Tongue (tissue), 2 donors: Measurements from ENCODE around the gene FGGY. TPM values are rescaled to one million over a fixed set of nuclear protein-coding genes. Genes with fewer than 3 reads are reported as not detected.
"Not testable (repeated sequence)": the region's sequence is repeated elsewhere in the genome, so short reads cannot be mapped to it uniquely, and the experiment has no call there.

Experiments used
- DNase-seq: peaks from one replicate; pipeline ENCODE4 v3.0.0-alpha.2; 2015
- total RNA-seq: library from RNA; depleted of rRNA; stranded (reverse); fragments of >200 nt; gene quantifications from one replicate; pipeline ENCODE4 v1.2.3, GENCODE V29; 2014

Gene FGGY
- total RNA-seq, 1 donor from 2014 or later: 80.4 TPM

DNA sequence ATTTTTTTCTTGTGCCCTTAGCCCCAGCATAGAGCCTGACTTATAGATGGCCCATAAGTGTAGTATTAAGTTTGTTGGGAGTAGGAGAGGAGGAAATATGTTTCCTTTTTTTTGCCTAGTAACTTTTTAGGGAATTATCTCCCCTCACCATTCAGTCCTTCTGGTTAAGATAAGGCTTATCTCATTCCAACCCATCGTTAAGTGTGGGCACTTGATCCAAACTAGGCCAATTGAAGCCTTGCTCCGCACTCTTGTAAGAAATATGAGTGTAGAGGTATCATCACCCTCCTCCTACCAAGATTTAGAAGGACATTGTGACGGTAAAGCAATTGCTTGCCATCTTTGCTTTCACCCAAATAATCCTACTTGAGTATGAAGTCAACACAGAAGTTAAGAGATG is 8.8 kb upstream of the FGGY start:
- no peak for DNase-seq

DNA sequence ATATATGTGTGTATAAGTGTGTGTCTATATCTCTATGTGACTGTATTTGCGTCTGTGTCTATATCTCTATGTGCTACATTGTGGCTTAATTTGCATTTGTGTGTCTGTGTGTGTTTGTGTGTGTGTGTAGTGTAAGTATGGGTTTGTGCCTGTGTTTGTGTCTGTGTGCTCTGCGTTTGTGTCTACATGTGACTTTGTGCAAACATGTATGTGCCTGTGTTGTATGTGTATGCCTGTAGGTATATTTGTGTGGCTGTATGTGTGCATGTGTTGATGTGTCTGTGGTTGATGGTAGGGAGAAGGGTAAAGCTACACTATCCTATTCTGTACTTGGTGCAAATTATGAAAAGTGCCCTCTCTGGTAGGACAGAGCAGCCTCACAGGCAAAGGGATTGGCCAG is 7.3 kb upstream of the FGGY start:
- no peak for DNase-seq

DNA sequence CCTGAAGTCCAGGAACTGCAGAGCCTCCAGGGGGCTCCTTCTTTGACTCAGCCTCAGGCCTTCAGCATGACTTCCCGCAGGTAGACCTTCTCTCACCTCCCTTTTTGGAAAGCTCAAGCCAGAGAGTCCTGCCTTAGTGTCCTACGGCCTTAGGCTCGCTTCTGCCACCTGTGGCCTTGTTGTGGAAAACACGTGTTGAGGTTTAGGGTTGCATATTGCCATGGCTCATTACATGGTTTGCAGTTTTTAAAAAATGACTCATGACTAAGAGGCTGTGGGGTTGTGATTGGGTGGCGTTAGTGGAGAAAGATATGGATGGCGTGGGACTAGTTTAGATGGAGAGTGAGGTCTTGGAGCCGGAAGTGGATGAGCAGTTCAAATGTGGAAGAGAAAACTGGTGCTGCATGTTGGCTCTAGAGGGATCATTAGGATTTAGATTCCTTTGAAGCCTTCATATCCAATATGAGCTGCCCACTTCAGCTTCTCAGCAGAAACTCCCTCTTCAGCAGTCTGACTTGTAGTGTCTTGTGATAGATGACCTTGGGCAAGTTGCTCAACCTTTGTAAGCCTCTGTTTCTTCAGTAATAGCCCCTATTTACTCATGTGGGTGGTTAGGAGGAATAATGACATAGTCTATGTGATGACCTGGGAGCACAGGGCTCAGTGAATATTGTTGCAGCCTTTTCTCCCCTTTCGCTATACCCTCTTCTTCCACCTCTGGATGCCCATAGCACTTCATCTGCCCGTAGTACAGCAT is 6.5 kb upstream of the FGGY start:
- DNase-seq: peak; percentile 52

DNA sequence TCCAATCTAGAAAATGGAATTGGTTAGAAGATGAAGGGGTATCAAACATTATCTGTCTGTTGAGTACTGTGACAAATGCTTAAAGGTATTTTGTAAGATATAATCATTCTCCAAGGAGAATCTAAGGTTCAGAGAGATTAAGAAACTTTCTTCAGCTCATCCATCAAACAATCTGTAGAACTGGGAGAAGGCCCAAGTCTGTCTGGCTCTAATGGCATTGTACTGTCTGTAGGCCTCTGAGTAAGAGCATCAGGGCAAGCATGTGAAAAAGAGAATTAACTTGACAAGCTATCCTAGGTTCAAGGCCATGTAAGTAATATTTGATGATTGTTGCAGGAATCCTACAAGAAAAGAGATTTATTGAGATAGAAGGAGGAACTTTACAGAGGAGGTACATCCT is 5.3 kb upstream of the FGGY start:
- no peak for DNase-seq

DNA sequence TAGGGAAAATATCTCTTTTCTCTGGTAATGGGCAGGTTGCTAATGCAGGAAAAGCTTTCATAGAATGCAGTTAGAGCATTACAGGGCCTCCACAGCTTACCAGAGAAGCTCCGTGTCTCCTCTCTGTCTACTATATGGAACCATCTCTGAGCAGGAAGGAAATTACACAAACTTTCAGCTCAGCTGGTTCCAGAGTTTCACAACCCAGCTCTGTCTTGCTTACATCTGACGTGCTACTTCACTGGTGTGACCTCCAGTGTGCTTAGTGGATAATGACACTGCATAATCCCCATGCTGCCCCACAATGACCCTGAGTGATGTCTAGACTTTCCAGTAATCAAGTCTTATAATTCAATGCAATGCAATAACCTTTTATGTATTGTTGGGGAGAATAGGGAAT is 4.3 kb upstream of the FGGY start:
- no peak for DNase-seq

DNA sequence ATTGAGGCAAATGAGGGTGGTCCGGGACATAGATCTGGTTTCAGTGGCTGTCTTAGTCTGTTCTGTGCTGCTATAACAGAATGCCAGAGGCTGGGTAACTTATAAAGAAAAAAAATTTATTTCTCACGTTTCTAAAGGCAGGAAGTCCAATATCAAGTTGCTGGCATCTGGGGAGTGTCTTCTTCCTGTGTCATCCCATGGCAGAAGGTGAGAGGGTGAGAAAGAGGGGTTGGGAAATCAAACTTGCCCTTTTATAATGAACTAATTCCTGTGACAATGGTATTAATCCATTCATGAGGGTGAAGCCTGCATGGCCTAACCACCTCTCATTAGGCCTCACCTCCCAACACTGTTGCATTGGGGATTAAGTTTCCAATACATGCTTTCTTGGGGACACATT is 3.7 kb upstream of the FGGY start:
- DNase-seq: no peak

DNA sequence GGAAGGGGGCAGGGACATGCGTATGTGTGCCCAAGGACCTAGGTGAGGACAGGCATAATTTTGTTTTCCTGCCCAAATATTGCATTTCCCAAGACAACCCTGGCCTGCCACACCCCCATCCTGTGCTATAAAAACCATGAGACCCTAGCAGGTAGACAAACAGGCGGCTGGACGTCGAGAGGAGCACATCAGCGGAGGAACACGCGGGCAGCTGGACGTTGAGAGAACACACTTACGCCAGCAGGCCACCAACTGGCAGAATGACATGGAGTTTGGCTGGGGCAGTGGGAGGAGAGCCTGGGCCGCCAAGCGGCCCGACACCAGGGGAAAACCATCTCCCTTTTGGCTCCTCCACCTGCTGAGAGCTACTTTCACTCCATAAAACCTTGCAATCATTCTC is 3.0 kb upstream of the FGGY start:
- DNase-seq: no peak

DNA sequence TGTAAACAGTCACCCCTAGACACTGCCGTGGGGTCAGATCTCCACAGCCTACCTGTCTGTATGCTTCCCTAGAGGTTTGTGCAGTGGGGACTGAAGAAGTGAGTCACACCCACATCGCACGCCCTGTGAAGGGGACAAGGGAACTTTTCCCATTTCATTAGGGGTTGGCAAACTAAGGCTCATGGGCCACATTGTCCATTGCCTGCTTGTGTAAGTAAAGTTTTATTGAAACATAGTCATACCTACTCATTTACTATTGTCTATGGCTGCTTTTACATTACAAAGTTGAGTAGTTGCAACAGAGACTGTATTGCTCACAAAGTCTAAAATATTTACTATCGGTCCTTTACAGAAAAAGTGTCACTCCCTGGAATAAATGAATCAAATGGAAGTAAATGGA is 2.5 kb upstream of the FGGY start:
- no peak for DNase-seq

DNA sequence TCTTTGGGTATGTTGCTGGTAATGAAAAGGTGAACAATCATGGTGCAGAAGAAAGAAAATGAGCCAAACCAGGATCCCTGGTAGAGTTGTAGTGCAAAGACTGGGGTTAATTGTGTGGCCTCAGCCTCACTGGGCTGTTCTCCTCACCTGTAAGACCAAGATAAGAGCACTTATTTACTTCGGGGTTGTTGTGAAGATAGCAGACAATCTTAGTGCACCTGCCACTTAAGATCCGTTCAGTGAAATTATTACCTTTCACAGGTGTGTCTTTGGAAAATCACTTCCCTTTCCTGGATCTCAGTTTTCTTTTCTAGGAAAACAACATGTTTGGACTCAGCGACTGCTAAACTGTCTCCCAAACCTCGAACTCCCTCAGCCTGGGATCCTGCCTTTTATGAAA is 1.3 kb upstream of the FGGY start:
- no peak for DNase-seq

DNA sequence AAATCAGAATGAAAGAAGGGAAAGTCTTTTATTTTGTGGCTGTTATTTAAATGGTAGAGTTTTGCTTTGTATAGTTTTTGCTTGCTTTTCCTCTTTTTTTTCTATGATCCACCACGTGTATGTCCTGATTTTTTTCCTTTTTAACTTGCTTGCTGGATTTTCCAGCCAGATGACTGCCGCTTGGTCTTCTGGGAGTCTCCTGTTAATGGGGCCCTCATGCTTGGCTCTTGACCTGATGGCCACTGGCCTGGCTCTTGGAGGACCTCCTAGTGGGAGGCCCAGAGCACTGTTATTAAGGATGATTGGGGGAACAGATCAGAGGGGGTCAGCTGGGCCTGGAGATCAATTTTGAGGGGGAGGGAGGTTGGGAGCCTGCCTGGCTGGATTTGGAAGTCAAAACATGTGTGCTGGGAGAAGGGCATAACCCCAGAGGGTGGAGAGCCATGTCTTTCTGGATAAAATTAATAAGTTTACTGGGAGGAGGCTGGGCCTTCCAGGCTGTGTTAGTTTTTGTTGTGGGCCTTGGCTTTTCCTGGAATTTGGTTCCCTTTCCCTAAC is 1.2 kb downstream of the FGGY start:
- DNase-seq: peak; percentile 41

DNA sequence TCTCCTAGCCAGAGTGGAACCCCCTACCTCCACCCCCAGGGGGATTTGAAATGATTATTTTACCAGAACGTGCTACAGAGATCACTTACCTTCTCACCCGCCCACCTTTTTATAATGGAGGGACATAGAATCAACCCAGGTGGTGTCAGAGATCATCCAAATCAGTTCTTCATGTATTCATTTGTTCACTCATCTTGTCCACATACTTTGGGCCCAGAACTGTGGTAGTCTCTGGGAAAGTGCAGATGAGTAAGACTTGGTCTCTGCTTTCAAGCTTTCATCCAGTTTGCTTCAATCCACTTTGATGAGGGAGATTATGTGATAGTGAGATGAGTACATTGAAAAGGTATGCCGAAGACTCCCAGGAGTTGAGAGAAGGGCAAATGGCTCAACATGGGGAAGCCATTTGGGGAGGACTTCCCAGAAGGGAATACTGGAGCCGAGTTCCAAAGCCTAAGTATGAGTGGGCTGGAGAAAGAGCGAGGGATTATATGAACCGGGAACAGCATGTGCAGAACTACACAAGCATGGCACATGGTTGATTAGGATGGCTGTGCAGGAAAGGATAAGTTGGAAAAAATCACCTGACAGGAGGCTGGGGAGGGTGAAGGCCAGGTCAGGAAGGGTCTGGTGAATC is 1.9 kb downstream of the FGGY start:
- no peak for DNase-seq

DNA sequence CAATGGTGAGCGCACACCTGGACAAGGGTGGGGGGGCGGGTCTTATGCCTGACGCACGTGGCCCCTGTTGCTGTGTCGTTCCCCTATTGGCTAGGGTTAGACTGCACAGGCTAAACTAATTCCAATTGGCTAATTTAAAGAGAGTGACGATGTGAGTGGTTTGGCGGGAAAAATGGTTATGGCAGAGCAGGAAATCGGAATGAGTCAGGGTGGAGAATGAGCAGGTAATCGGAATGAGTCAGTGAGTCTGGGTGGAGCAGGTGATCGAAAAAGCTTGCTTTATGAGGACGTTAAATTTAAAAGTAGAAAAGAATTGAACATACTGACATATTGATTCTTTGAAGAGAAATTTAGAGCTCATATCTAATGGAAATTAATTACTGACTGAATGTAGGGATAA is 2.8 kb downstream of the FGGY start:
- not testable (repeated sequence) for DNase-seq

DNA sequence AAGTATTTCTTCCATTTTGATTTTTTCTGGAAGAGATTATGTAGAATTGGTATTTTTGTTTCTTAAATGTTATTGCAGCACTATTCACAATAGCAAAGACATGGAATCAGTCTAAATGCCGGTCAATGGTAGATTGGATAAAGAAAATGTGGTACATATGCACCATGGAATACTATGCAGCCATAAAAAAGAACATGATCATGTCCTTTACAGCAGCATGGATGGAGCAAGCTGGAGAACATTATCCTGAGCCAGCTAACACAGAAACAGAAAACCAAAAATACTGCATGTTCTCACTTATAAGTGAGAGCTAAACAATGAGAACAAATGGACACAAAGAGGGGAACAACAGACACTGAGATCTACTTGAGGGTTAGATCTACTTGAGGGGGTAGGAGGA is 5.4 kb downstream of the FGGY start:
- DNase-seq: no peak

DNA sequence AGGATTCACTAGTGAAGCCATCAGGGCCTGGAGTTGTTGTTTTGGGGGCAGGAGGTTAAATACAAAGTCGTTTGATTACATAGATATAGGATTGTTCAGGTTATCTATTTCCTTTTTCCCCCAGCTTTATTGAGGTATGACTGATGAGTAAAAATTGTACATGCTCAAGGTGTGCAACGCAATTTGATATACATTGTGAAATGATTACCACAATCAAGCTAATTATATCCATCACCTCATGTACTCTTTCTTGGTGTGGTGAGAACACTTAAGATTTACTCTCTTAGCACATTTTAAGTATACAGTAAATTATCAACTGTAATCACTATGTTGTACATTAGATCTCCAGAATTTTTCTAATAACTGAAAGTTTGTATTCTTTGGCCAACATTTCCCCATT is 6.0 kb downstream of the FGGY start:
- DNase-seq: no peak

DNA sequence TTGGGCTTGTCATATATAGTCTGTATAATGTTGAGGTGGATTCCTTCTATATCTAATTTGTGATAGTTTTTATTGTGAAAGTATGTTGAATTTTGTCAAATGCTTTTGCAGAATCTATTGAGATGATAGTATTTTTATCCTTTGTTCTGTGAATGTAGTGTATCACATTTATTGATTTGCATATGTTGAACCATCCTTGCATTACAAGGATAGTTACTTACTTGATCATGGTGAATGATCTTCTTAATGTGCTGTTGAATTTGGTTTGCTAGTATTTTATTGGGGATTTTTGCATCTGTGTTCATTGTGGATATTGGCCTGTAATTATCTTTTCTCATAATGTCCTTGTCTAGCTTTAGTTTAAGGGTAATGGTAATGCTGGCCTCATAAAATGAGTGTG is 8.3 kb downstream of the FGGY start:
- DNase-seq: no peak

DNA sequence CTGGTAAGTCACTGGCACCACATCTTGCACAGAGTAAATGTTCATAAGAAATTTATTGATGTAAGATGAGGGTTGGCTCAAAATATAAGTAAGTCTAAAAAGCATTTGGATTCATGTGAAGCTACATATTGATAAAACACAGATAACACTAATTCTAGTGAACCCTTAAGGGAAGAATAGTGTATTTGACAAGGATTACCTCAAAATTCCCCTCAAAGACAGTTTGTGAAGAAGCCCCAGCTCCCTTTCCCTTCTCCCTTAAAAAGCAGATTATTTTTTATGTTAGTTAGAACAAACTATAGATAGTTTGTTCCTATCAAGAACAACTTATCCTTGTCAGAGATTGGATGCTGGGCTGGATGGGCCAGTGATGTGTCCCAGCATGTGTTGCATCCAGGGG is 10.7 kb downstream of the FGGY start:
- DNase-seq: no peak

DNA sequence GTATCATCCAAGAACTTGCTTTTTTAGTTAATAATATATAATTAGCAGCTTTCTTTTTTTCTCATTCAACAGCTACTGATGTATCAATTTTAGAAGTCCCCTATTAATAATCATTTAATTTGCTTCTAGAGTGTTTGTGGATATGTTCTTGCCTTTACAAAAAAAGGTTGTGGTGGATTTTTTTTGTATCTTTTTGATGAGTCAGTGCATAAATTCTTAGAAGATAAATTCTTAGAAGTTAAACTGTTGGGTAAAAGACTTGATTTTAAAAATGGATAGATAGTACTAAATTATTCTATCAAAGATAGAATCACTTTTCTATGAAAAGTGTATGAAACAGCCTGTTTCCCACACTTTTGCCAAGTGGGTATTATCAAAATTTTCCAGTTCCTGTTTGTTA is 11.9 kb downstream of the FGGY start:
- no peak for DNase-seq

DNA sequence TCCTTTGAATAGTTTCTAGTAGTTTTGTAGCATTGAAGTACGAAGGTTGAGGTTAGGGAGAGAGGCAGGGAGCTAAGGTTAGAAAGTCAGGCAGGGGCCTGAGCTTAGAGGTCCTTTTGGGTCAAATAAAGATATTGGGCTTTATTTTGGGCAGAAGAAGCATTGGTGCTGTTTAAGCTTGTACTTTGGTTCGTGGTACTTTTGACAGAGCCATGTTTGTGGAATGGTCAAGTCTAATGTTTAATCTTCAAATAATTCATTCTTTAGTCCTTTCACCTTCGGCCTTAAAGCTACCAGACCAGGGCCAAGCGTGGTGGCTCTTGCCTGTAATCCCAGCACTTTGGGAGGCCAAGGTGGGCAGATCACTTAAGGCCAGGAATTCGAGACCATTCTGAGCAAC is 12.5 kb downstream of the FGGY start:
- DNase-seq: no peak

DNA sequence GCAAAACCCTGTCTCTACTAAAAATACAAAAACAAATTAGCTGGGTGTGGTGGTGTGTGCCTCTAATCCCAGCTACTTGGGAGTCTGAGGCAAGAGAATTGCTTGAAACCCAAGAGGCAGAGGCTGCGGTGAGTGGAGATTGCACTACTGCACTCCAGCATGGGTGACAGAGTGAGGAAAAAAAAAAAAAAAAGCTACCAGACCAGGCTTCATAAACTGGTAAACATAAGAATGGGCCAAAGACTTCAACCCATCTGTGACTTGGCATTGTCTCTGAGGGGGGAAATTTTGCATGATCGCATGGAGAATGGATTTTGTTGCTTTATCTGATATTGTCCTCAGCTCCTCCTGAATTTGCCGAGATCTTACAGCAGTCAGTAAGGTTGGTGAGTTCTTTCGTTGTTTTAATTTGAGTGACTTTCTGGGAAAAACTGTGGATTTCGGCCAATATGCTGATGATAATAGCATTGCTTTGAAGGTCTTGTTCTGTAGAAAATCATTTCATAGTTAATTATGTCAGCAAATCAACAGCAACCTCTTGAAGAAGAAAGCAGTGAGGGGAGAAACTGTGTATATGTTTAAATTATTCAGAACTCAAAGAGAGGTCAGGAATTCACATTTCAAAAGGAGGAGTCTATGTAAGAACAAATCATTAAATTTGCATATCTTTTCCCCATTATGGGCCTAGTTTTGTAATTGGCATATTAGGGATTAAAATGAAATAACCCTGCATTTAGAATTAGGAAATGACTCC is 13.1 kb downstream of the FGGY start:
- peak; percentile 49 for DNase-seq

DNA sequence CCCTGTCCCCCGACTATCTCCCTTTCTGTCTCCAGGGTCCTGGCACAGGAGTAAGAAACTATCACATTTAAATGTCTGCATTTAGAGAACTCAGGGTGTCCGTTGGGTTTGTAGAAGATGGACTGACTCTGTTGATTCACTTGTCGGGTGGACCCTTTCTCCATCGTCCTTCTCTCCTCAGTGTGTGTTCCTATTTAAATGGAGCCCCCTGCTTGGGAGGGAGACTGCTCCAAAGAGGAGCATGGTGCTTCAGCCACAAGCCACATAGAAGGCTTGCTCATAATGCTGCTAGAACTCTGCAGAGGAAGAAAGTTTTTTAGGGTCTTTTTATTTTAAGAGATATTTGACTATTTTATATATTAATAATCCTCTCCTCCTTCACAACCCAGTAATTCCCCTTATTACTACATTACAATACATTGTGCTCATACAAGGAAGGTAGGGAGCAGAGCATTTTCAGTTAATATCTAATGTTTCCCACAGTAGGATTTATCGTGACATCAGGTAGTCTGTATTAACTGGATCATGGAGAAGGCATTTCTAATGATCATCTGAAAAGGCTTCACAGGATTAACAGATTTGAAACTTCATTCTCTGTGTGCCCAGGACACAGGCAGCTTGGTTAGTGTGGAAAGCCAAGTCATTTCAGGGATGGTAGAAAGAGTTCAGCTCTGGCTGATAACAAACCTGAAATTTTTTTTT is 13.8 kb downstream of the FGGY start:
- DNase-seq: no peak

DNA sequence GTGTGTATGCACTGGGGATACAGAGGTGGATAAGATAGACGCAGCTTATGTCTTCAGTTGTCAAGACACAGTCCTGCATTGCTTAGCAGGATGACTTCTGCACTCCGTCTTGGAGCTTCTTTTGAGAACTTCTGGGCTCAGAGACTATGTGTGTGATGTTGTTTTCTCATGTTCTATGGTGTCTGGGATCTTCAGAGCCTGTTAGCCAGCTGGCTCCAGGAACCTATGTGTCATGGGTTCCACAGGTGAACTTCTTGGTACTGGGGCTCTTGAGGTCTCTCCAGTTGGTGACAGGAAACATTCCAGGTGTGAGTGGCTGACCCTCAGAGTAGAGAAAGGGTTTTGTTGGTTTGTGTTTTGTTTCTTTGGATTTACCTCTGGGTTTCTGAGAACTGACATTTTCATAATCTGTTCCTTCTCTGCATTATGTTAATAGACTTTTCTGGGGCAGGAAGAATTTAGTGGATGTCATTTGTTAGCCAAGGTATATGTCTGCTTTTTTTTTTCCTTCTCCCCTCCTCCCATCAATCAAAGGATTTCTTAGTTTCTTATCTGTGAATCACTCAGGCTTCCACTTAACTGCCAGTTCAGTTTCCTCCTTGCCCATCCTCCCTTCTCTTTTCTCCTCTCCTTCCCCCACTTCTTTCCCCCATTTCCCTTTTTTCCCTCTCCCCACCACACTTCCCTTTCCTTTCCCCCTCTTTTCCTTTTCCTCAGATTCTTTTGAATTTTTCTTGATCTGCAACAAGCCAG is 18.1 kb downstream of the FGGY start:
- DNase-seq: peak; percentile 35
